Right cardiac atrium (tissue), 5 donors: Measurements from ENCODE around the gene CCDC102A. TPM values are rescaled to one million over a fixed set of nuclear protein-coding genes. Genes with fewer than 3 reads are reported as not detected.

Source experiments
- ATAC-seq, 2 donors: fragments of 200-7000 bp; cut with Tn5 transposase; one replicate each; pipeline versions ENCODE4 v1.8.0 to v1.9.1; 2020; ENCODE audit warnings: moderate library complexity in 2 of 2, mild to moderate bottlenecking in 1 of 2
- DNase-seq, 3 donors: peaks; one replicate each; pipeline ENCODE4 v3.0.0-alpha.2; 2020
- H3K27ac ChIP-seq: one replicate; pipeline ENCODE4 v1.5.1; 2013; ENCODE audit warnings: mild to moderate bottlenecking, low read length, control low read depth, moderate library complexity
- H3K27me3 ChIP-seq: one replicate; pipeline ENCODE4 v1.6.1; 2013; ENCODE audit not compliant: control insufficient read depth, insufficient read depth
- H3K4me1 ChIP-seq: one replicate; pipeline ENCODE4 v1.6.1; 2013; ENCODE audit warnings: low read length; ENCODE audit not compliant: control insufficient read depth, insufficient read depth
- H3K4me3 ChIP-seq: one replicate; pipeline ENCODE4 v1.5.1; 2013; ENCODE audit warnings: low read length, control low read depth
- H3K9me3 ChIP-seq: one replicate; pipeline ENCODE4 v1.6.1; 2013; ENCODE audit warnings: low read length; ENCODE audit not compliant: control insufficient read depth
- WGBS: extraction: QIAGEN DNeasy Blood & Tissue Kit; methylation state at CpG from one replicate; pipeline ENCODE4 v1.1.7; 2013; 5-methylcytosine and 5-hydroxymethylcytosine counted together
- intact Hi-C, 4 donors: fragments of 100-400 bp; cut with DNase I; formaldehyde crosslinking; loops; one replicate each; pipeline versions ENCODE4 v1.11.0 to v1.14.0; 2022 to 2023
- polyA plus RNA-seq: library from polyadenylated mRNA; stranded (reverse); fragments of 200-250 nt; gene quantifications from one replicate; pipeline ENCODE4 v1.2.3, GENCODE V29; 2013
- total RNA-seq, 4 donors: library from RNA; stranded (reverse); fragmentation: NEBNext Ultra II Directional; extraction: Animal tissue kit (Norgen Biotek cat#: 25700); gene quantifications; one replicate each; pipeline ENCODE4 v1.2.1, GENCODE V29; 2021
- donor health status: healthy with polysubstance abuse.
- donor health status: DM: no; HTN: yes; CAD: no.
- donor health status: DM: no; HTN: no; CAD: no.
- donor health status: DM: no; HTN: yes; CAD: no; lungs with severe emphysema.
- donor health status: DM: yes; HTN: yes; CAD: no.

CCDC102A gene
- total and polyA plus RNA-seq, 5 donors, result 7.6 to 15.4 (median 10.4) TPM

DNA sequence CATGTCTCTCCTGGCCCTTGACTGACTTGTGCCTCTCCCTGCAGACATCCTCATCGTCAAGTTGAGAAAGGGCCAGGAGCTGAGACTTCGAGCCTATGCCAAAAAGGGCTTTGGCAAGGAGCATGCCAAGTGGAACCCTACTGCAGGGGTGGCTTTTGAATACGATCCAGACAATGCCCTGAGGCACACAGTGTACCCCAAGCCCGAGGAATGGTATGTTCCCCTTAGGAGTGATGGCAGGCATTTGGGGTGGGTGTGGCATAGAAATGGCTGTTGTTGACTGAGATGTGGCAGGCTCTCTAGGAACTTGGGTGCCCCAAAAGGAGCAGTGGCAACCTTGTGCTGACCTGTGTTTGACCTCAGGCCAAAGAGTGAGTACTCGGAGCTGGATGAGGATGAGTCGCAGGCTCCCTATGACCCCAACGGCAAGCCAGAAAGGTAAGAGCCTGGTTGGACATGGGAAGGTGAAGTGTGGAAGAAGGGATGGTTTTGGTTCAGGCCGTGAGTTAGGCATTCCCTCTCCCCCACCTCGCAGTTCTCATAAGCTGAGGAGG lies 66.4 kb downstream of the CCDC102A start:
- no peak overlapping the region for H3K27ac ChIP-seq
- H3K4me3 ChIP-seq, result no peak overlapping the region
- ATAC-seq (peak; percentile 3 to 18), DNase-seq (no peak)
- intact Hi-C loops, result loop anchor here in 1 of 4 donors (10.0 kb wide), 1 partner anchor 45 kb away; no protein-coding TSS in a partner anchor
- no peaks in the 10 kb centered on the region for H3K27me3 ChIP-seq
- 73% methylated on average over 9 of the region's 9 CpGs for WGBS
- H3K9me3 ChIP-seq, result no peaks in the 10 kb centered on the region
- peaks cover 9% of the 10 kb centered on the region for H3K4me1 ChIP-seq

DNA sequence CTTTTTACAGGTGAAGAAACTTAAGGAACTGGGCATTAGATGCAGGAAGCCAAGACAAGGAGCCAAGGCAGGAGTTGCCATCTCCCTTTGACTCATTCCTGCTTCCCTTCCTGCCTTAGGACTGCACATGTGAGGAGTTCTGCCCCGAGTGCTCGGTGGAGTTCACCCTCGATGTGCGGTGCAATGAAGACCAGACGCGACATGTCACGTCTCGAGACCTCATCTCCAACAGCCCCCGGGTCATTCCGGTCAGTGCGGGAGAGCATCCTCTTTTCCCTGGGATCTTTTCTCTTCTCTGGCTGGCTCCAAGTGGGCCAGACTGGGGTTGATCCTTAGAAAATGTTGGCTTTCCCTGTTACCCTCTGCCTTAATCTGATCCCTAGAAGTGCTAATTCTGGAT lies 67.3 kb downstream of the CCDC102A start:
- no peaks in the 10 kb centered on the region for H3K9me3 ChIP-seq
- no peak overlapping the region for H3K4me3 ChIP-seq
- H3K27me3 ChIP-seq, result no peaks in the 10 kb centered on the region
- WGBS, result 78% methylated on average over 11 of the region's 11 CpGs
- H3K27ac ChIP-seq, result no peak overlapping the region
- ATAC-seq, result no peak
- peaks cover 12% of the 10 kb centered on the region for H3K4me1 ChIP-seq
- no peak for DNase-seq
- intact Hi-C loops, result loop anchor here in 1 of 4 donors (10.0 kb wide), 1 partner anchor 46 kb away; no protein-coding TSS in a partner anchor

DNA sequence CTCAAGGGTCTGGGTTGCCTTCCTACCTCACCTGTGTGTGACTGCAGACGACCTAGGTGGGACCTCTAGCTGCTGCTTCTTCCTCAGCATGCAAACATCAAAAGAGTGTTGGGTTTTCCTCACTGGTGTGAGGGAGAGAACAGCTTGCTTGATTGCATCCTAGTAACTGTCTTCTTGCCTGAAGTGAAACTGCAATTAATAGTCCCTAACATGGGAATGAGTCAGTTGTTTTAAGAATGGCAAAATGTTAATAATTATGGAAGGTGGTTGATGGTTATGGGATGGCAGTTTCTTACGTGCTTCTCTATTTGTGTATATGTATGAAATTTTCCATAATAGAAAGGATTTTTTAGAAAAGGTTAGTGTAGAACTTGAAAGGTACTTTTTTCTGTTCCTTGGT lies 68.0 kb downstream of the CCDC102A start:
- Histone ChIP-seq H3K9me3 (no peaks in the 10 kb centered on the region), H3K27me3 (no peaks in the 10 kb centered on the region), H3K27ac (no peak overlapping the region), H3K4me1 (peaks cover 12% of the 10 kb centered on the region), H3K4me3 (no peak overlapping the region)
- intact Hi-C loops, result loop anchor here in 1 of 4 donors (10.0 kb wide), 1 partner anchor 46 kb away; no protein-coding TSS in a partner anchor
- no peak for DNase-seq
- ATAC-seq, result no peak
- 92% methylated on average over 2 of the region's 2 CpGs for WGBS

DNA sequence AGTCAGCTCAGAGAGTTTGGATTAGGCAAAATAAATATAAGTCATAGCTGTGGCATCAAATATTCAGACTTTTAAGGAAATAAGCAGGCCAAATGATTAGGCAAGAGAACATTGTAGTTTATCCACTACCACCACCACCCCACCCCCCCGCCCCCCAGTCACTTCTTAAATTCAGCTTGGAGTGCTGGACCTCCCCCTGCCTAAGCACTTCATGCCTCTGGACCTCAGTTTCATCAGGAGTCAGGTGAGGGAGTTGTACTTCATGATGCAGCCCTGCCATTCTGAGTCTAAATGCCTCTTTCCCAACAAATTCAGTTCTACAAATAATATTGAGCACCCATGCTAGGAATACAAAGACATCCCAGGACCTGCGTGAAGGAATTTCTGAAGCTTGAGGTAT lies 71.8 kb downstream of the CCDC102A start:
- intact Hi-C loops, result loop anchor here in 1 of 4 donors (10.0 kb wide), 1 partner anchor 50 kb away; no protein-coding TSS in a partner anchor
- Histone ChIP-seq H3K4me3 (no peak overlapping the region), H3K27me3 (no peaks in the 10 kb centered on the region), H3K4me1 (peaks cover 3% of the 10 kb centered on the region), H3K27ac (no peak overlapping the region), H3K9me3 (no peaks in the 10 kb centered on the region)
- DNase-seq (no peak), ATAC-seq (no peak)
- 95% methylated on average over 2 of the region's 2 CpGs for WGBS

DNA sequence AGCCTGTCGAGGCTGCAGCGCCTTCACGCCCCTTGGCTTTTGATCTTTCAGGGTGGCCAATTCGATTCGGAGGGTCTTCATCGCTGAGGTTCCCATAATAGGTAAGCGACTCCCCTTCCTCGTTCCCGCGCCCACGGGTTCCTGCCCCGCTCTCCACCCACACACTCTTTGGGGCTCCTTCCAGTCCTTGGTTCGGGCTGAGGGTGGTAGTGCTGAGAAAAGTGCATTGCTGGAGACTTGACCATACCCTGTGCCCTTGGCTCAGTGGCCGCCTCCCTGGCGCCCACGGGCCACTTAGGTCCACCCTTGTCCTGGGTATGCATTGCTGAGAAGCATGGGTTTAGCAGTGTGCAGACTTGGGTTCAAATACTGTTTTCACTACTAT lies 73.4 kb downstream of the CCDC102A start:
- no peaks in the 10 kb centered on the region for H3K9me3 ChIP-seq
- H3K4me3 ChIP-seq, result peak overlapping the region; percentile 100
- intact Hi-C loops, result loop anchor here in 1 of 4 donors (10.0 kb wide), 1 partner anchor 52 kb away; no protein-coding TSS in a partner anchor
- no peaks in the 10 kb centered on the region for H3K27me3 ChIP-seq
- DNase-seq (no peak), ATAC-seq (peak; percentile 48 to 53)
- under 1% methylated on average over 16 of the region's 16 CpGs for WGBS
- H3K4me1 ChIP-seq, result peaks cover 3% of the 10 kb centered on the region
- H3K27ac ChIP-seq, result peak overlapping the region; percentile 54

DNA sequence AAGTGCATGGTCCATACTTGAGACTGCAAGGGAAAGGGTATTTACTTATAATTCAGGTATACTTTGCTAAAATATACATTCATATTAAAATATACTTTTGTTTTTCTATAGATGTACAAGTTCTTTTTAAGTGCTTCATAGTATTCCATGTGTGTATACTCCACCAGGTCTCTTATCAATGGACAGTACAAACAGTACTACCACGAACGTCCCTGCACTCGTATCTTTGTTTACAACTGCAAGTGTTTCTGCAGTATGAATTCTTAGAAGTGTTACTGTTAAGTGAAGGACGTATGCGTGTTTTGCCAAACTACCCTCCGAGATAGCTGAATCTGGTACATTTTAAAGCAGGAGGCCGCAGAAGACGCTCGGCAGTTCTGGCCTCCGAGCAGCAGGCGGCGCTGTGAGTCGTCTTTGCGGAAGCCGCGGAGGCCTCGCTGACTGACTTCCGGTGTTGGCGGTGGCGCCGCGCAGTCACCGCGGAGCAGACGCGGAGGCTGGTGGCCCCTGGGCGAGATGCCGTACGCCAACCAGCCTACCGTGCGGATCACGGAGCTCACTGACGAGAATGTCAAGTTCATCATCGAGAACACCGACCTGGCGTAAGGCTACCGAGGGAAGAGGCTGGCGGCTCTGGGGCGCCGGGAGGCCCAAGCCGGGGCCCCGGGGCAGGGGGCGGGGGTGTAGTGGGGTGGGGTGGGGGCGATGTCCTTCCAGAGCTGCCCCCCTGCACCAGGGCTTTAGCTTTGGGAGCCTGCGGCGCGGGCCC lies 74.0 kb downstream of the CCDC102A start, which contains the start of gene POLR2C:
TSS of gene POLR2C (plus strand) at position 471 of the 769 bp plus-strand sequence. CDS start at position 517, 46 bp downstream.
- Histone ChIP-seq H3K9me3 (no peaks in the 10 kb centered on the region), H3K4me3 (peak within 1 kb of the TSS; percentile 100), H3K27ac (peak within 1 kb of the TSS; percentile 56), H3K4me1 (peaks cover 3% of the 10 kb centered on the region), H3K27me3 (no peaks in the 10 kb centered on the region)
- ATAC-seq, result peak; percentile 90 to 91
- peak; percentile 90 to 96 (median 96) for DNase-seq
- intact Hi-C loops, result loop anchor here in 1 of 4 donors (10.0 kb wide), 1 partner anchor 52 kb away; no protein-coding TSS in a partner anchor
- under 1% methylated on average over 47 of the region's 47 CpGs for WGBS

Other genes with a start within 250 kb of the CCDC102A start
- gene CCL22, start 177.8 kb downstream of the CCDC102A start, total RNA-seq, result under 1 TPM in 1 of 4 donors, not detected in 3; 0.11 TPM
- gene CCL22, start 177.8 kb downstream of the CCDC102A start, polyA plus RNA-seq, result not detected
- gene CX3CL1, start 164.1 kb downstream of the CCDC102A start, total RNA-seq, result 10 to 100 TPM in 2 of 4 donors, 1 to 10 TPM in 2; 8.2 to 14.2 (median 10.5) TPM
- 22.9 TPM for gene CX3CL1, start 164.1 kb downstream of the CCDC102A start, polyA plus RNA-seq
- not detected for gene CCL17, start 131.8 kb downstream of the CCDC102A start, total RNA-seq
- gene CCL17, start 131.8 kb downstream of the CCDC102A start, polyA plus RNA-seq, result not detected
- gene CIAPIN1, start 89.2 kb downstream of the CCDC102A start, total RNA-seq, result 10 to 100 TPM; 40.2 to 63.2 (median 55.5) TPM
- 32.1 TPM for gene CIAPIN1, start 89.2 kb downstream of the CCDC102A start, polyA plus RNA-seq
- gene COQ9, start 89.1 kb downstream of the CCDC102A start, total RNA-seq, result 100 to 1,000 TPM in 3 of 4 donors, 10 to 100 TPM in 1; 91.8 to 142 (median 134) TPM
- 206 TPM for gene COQ9, start 89.1 kb downstream of the CCDC102A start, polyA plus RNA-seq
- gene POLR2C, start 73.9 kb downstream of the CCDC102A start, total RNA-seq, result 10 to 100 TPM; 36.9 to 47.7 (median 42.0) TPM
- 36.8 TPM for gene POLR2C, start 73.9 kb downstream of the CCDC102A start, polyA plus RNA-seq
- 10 to 100 TPM; 15.1 to 19.4 (median 16.5) TPM for gene DOK4, start 50.1 kb downstream of the CCDC102A start, total RNA-seq
- 12.2 TPM for gene DOK4, start 50.1 kb downstream of the CCDC102A start, polyA plus RNA-seq
- gene ADGRG5, start 6.1 kb upstream of the CCDC102A start, total RNA-seq, result under 1 TPM in 2 of 4 donors, not detected in 2; 0.11 to 0.29 TPM
- gene ADGRG5, start 6.1 kb upstream of the CCDC102A start, polyA plus RNA-seq, result 0.02 TPM
- gene ADGRG1, start 92.1 kb upstream of the CCDC102A start, total RNA-seq, result 10 to 100 TPM; 10.2 to 24.1 (median 17.4) TPM
- 15.0 TPM for gene ADGRG1, start 92.1 kb upstream of the CCDC102A start, polyA plus RNA-seq
- gene ADGRG3, start 131.7 kb upstream of the CCDC102A start, total RNA-seq, result under 1 TPM; 0.11 to 0.66 (median 0.19) TPM
- gene ADGRG3, start 131.7 kb upstream of the CCDC102A start, polyA plus RNA-seq, result 0.11 TPM
- not detected for gene DRC7, start 158.2 kb upstream of the CCDC102A start, total RNA-seq
- gene DRC7, start 158.2 kb upstream of the CCDC102A start, polyA plus RNA-seq, result not detected
- gene KATNB1, start 199.2 kb upstream of the CCDC102A start, total RNA-seq, result 10 to 100 TPM in 3 of 4 donors, 1 to 10 TPM in 1; 8.4 to 16.3 (median 12.3) TPM
- 10.2 TPM for gene KATNB1, start 199.2 kb upstream of the CCDC102A start, polyA plus RNA-seq